Stimulated activated CD8-positive, alpha-beta memory T cell treated with anti-CD3 and anti-CD28 coated beads, Interleukin-12 subunit alpha, Interleukin-12 subunit beta, amount 100 ng/mL, for 24 hours (primary cell): ENCODE data around the gene EFCAB6.

Source experiments
- DNase-seq: peaks from one replicate; pipeline ENCODE4 v3.0.0-alpha.2; 2020; ENCODE audit errors: extremely low read depth

Gene EFCAB6

DNA sequence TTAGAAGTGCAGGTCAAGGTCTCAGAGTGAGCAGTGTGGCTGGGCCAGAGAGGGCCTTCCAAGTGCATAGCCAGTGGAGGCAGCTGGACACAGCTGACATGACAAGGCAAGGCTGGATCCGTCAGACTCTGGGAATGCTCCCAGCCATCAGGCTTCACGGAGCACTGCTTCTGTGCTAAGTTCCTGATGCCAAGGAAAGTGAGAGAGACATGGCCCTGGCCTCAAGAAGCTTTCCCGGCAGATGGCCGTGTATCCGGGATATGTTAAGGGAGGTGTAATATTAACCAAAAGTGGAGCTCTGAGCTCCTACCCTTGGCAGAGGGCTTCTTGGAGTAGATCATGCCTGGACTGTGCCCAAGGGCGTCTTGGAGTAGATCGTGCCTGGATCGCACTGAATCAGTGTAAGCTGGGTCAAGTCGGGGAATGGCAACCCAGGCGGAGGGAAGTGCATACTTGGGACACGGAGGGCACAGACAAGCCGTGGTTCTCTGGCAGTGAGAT, 7.4 kb upstream of the EFCAB6 start:
- DNase-seq, result no peak

DNA sequence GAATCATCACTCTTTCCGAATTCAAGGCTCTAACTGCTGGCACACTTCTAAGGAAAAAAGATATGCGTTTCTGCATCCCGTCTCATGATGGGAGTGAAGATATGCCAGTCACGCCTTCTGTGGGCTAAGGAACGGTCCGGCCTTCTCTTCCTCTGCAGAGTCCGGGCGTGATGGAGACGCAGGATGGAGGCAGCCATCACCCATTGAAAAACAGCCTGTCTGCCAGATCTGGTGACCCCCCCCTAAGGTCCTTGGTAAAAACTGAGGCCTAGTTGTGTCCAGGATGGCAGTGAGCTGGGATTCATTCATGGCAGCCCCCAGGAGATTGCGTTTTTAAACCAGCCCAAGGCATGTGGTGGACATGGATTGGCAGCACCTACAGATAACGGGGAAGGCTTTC, 6.9 kb upstream of the EFCAB6 start:
- DNase-seq, result no peak

DNA sequence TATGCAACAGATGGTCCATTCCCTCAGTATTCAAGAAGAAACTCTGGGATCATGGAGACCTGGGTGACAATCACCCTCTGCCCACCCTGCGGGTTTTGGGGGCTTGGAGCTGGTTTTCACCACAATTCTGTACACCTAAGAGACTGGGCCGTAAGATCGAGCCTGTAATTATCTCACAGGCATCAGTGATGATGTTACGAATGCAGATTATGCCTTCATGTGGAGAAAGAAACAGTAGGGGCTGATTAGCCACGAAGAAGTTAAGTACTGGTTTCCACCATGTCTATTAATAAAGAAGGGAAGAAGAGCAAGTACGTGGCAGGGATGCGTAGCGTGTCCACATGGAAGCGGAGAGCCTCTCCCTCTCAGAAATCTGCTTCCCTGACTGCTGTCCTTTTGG, 5.3 kb upstream of the EFCAB6 start:
- no peak for DNase-seq

DNA sequence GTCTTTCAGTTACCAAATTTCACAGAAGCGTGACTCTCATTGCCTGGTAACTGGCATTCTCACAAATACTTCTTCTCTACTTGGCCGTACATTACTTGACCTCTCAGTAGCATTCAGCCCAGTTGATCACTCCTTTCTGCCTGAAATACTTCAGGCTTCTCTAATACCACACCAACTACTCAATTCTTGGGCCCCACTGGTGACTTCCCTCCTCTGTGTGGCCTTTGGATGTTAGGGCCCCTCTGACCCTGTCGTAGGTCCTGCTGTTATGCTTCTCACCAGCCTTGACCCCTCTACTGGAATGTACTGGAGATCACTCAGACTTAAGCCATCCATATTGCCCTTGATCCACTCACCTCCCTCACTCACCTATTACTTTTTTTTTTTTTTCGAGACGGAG, 2.2 kb upstream of the EFCAB6 start:
- DNase-seq, result no peak

DNA sequence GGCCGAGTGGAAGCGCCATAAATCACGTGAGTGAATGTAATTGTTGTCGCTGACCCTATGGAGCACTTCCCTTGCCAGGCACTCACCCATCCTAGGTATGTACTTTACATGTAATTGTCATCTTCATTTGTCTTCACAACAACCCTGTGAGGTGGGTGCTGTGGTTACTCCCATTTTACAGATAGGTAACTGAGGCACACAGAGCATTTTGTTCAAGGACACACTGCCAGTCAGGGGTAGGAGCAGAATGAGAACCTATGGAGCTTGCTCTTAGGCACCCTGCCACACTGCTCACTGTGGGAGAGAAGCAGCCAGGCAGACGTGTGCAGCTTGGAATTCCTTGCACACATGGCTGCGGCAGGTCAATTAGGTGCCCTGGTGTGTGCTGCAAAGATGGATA, 785 bp upstream of the EFCAB6 start:
- no peak for DNase-seq

DNA sequence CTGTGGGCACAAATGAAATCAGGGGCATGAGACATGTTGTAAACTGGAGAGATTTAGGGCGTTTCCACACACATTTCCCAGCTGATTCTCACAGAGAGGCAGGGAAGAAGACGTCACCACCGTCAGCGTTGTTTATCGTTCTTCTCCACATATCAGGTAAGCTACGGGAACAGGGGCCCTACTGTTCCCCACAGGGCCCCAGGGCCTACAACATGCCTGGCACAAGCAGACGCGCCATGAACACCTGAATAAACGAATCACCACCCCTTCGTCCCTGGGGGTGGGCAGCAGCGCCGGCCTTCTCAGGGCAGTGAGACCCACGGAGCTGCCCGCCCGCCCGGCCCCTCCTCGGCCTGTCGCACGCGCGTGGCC, 342 bp downstream of the EFCAB6 start:
- no peak for DNase-seq

DNA sequence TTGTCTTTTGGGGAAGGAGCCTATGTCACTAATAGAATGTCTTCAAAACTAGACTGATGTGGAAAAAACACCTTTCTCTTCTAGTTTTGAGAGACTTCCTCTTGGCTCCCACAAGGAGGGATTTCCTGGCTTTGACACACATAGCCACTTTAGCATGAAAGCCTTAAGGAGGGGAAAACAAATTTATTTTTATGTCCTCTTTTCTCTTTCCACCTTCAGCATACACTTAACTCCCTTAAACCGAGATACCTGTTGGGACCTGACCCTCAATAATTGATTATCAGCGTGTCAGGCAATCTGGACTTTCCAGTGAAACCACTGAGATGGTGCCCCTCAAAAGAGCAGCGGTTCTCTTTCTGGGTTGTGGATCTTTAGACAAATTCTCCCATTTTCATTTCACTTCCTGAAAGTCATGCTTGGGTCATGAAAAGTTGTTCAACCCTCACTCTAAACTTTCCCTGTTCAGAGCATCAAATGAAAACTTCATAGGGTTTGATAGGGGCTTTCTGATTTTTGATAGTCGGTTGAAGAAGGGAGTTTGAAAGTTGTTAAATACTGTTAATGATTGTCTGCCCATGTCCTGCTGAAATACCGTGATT, 9.1 kb downstream of the EFCAB6 start:
- no peak for DNase-seq

DNA sequence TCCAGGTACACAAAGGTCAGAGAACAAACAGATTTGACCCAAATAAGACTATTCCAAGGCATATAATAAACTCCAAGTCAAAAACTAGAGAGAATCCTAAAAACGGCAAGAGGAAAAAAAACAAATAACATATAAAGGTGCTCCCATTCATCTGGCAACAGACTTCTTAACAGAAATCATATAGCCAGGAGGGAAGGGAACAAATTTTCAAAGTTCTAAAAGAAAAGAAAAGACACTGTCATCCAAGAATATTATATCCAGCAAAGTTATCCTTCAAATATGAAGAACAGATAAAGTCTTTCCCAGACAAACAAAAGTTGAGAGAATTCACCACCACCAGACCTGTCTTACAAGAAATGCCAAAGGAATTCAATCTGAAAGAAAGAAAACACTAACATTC, 11.1 kb downstream of the EFCAB6 start:
- no peak for DNase-seq

DNA sequence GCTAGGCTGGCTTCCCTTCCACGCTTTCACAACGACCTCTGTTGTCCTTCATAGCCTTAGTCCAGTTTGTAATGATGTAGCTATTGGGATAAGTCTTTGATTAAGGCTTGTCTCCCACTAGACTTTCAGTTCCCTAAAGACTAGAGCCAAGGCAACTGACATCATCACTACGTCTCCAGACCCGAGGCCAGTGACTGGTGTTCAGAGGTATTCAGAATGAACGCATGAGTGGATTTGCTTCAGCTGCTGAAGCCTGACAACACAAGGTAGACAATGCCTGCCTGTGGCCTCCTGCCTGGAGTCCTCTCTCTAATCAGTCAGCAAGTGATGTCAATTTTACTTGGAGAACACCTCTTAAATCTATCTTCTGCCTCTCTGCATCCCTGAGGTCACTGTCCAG, 13.6 kb downstream of the EFCAB6 start:
- DNase-seq, result no peak

DNA sequence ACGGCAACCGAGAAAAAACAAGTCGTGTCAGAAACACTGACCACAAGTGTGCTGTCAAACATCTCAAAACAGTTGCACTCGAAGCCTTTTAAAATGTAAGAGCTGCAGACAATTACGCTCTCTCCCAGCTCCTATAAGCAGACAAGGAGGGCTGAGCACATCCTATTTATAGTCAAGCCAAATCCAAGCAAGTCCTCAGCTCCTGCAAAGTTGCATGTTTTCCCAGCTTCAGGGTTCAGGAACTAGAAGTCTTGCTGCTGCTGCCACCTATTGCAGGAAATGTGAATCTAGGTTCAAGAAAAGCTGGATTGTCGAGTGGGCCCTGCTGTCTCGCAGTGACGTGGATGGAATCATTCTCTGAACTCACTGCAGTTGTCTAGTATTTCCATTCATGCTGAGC, 15.5 kb downstream of the EFCAB6 start:
- DNase-seq, result no peak

DNA sequence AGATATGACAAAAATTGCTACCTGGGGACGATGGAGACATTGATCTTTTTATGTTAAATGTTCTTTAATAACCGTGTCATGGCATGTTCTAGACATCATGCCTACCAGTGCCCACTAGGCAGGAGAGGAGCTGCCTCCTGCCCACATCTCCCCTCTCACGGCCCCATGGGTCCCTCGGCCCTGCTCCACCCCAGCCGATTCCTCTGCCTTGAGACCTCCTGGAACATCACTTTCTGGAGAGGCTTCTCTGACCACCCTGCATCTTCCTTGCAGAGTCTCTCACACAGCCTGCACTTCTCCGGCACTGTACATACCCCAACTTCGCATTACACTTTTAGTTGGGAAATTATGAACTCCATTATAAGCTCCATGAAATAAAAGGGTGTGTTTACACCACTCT, 16.8 kb downstream of the EFCAB6 start:
- no peak for DNase-seq

DNA sequence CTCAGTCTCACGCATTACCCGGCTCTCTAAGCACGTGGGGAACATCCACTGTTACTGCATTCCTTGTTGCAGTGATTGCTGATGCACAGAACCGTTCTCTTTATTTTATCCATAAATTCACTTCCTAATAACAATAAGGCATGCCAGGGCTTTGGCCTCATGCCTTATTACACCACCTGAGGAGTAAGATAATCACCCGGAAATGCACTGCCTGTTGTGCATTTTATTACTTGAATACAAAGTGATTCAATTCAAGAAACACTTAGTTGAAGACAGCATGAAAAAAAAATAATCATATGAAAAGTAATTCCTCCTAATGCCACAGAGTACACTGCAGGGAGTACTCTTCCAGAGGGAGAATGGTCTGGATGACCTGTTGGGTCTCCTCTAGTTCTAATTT, 19.2 kb downstream of the EFCAB6 start:
- DNase-seq, result no peak

DNA sequence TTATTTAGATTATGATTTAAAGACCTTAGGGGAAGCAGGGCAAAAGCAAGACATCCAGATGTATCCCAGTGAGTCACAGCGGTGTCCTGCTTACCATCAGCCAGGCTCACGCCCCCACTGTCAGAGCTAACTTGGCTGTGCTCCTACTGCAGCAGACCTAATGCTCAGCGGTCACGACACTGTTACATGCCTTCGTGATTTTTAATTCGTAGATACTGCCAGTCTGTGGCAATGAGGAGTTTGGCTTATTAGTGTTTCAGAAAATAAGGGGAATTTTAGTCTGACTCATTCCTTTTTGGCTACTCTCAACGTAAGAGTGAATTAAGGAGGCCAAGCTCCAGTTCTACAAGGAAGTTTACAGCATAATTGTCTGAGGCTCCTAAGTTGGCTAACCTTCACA, 22.7 kb downstream of the EFCAB6 start:
- no peak for DNase-seq

DNA sequence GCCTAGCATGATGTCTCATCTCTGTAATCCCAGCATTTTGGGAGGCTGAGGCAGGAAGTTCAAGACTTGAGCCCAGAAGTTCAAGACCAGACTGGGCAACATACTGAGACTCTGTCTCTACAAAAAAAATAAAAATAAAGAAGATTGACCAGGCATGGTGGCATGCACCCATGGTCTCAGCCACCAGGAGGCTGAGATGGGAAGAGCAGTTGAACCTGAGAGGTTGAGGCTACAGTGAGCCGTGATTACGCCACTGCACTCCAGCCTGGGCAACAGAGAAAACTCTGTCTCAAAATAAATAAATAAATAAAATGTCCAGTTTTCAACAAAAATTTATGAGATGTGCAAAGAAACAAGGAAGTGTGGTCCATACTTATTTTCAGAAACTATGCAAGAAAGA, 28.3 kb downstream of the EFCAB6 start:
- DNase-seq, result no peak

DNA sequence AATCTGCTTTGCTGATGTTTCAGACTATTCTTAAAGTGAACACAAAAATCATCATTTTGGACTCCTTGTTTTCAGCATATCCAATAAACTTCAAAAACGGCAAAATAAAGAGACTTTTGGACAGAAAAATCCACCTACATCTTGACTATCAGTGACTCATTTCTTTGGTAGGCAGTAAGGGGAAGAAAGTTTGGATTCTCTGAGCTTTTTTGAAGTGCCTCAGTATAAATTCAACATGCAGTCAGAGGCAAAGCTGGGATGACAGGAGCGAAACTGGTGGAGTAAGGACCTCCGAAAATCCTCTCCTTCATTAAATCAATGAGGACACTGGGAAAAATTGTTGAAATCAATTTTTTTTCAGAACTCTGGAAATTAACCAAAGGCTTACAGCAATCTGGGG, 29.7 kb downstream of the EFCAB6 start:
- no peak for DNase-seq

DNA sequence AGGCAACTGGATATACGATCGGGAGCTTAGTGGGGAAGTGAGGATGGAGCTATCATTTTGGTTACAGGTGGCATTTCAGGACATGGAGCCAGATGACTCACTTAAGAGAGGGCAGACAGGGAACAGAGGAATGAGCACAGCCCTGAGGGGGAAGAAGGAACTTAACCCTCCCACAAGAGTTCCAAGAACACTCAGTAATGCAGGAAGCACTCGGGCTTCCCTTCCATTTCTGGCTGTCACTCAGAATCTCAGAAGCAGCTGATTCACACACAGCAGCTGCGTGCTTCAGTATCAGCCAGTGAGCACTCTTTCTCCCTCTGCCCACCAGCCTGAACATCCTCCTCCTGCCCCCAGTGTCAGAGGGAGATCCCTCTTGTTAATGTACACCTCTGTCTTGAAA, 34.8 kb downstream of the EFCAB6 start:
- no peak for DNase-seq

DNA sequence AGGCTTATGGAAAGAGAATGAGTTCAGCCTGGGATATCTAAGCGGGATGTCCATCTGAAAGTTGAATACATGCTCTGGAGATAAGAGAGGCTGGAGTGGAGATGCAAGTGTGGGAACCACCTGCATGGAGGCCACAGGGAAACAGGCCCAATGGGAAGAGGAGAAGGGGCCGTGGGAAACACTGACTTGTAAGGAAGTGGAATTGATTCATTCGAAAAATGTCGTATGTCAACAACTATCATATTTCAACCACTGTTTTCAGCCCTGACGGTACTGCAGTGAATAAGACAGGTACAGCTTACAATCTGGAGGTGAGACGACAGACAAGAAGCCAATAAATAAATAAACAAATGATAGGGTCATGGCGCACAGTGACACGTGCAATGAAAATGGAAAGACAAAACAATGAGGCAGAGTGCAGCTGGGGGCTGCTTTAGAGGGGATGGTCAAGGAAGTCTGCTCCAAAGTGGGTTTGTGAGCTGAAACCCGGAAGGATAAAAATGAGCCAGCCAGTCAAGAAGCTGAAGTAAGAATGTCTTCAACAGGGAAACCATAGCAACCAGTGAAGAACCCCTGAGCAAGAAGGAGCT, 35.9 kb downstream of the EFCAB6 start:
- DNase-seq, result no peak

DNA sequence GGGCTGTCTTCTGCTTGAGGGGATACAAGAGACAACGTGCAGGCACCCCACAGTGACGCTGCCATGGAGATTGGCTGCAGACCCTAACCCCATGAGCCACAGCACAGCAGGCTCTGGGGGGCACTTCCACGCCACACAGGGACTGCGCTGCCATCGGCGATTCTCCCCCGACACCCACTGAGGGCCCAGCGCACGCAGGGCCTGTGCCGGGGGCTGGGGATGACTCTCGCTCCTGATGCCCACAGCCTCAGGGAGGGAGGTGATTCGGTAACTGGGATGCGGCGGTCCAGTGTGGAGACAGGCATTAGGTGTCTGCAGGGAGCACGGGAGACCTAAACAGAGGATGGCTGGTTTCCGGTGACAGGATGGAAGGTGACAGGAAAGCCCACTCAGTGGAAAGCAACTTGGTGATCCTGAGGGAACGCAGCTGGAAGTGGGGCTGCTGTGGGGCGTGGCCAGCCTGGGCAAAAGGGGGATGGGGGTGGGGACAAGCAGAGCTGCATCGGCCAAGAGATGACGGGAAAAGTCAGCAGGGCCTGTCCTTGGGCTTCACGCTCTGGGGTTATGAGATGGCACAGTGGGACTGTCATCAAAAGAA, 37.7 kb downstream of the EFCAB6 start:
- no peak for DNase-seq

DNA sequence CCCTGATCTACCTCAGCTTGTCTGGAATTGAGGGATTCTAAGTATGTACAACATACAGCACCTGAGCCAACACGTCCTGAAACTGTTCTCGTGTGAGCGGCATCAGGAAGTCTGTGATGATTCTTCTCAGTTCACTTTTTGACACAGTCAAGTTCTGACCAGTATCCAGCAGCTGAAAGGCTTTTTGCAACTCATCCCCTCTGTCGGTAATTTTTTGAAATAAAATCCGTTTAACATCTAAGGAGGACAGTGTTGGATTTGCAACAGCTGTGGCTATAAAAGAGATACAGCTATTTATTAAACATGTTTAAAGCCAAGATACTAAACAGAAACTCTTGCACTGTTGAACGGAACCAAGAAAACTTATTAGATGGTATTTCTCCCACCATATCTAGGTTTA, 39.3 kb downstream of the EFCAB6 start:
- DNase-seq, result no peak

DNA sequence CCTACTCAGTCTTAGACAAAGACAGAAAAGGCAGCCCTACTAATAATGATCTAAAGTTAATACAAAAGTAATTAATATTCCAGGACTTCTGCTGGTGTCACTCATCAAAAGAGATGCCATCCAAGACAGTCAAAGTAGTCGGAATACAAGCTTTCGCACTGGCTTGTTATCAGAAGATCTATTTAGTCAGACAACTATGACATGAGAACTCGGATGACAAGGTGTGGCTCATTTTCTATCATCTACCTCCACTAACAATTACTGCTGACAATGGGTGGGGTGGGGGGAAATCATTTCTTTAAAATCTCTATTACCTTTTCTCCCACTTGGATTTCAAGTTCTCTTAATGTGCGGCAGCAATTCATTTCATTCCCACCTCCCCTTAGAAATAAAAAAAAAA, 56.7 kb downstream of the EFCAB6 start:
- no peak for DNase-seq

DNA sequence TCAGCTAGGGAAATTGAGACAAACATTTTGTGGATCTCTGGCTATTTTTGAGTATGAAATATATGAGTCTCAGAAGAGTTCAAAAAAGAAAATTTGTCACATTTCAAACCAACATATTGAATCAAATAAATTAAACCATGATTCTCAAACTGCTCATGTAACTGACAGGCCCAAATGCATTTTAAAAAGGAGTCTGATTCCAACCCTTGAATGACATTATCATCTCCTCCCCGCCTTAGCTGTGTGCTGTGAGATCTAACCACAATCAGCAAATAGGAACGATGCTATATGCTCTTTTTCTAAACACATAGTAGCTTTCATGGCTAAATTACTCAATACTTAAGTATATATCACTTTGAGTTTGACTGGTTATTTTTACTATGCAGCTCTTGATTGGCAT, 57.1 kb downstream of the EFCAB6 start:
- DNase-seq, result no peak

DNA sequence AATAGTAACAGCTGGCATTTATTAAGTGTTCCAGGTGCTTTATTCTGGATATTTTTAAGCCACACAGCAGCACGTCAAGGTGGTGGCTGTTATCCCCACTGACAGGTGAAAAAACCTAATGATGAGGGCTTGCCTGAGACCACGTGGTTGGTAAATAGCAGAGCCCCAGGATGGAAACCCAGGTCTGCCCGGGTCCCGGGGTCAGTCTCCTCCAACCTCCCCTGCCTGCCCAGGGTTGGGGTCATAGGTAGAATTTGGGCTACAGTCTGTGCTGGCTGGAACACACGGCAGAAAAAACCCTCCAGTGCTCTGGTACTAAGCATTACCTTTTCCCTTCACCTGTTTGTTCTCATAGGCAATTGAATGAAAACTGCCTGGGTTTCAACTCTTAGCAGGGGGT, 57.9 kb downstream of the EFCAB6 start:
- no peak for DNase-seq

DNA sequence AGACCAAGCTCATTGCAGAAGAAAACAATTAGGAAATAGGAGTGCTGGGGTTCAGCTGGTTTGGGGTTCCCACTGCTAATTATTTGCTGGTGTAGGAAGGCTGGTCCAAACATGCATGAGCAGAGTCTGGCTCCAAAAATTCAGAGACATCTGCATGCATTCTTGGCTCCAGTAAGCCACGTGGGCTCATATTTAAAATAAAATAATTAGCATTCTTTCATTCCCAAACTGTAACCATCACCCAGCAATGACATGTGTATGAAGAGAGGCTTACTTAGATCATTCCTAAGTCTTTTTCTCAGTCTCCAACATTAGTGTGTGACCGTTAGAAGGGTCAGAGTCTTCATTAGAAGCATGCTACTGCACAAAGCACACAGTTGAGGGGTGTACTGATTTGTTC, 58.4 kb downstream of the EFCAB6 start:
- DNase-seq, result no peak

DNA sequence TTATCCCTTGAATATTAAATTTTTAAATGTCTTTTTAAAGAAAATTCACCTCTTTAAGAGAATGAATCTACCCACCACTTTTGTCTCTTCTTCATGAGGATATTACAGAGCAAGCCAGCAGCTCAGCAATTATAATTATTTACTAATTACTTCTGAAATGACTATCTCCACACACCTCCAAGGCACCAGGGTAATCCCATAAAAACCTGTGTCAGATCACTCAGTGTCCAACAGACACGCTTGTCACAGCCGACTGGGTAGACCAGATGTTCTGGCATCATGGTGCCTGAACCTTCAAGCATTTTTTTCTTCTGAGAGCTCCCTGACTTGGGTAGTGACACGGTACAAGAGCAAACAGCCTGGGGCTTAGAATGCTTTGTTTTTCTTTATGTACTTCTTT, 61.4 kb downstream of the EFCAB6 start:
- no peak for DNase-seq
